ENCODE data around the gene S100A3.
"Not testable (repeated sequence)": the region's sequence is repeated elsewhere in the genome, so short reads cannot be mapped to it uniquely, and the experiment has no call there.

The S100A3 gene

GRCh38 chr1:153586347-153586746 lies 37.3 kb upstream of the S100A3 start:
- Histone ChIP-seq H2BK120ac (ENCODE audit: low read depth, low read length) (no peak overlapping the region), H3K9ac (ENCODE audit: low read length) (no peak overlapping the region), H3K14ac (ENCODE audit: low read length in 2 of 2) (no peak overlapping the region), H4K8ac (ENCODE audit: low read length) (no peak overlapping the region), H3K9me3 (ENCODE audit: control insufficient read depth, low read length) (no peaks in the 10 kb centered on the region), H2BK15ac (ENCODE audit: low read depth, poor library complexity, severe bottlenecking) (no peak overlapping the region), H2BK5ac (ENCODE audit: low read depth, low read length, poor library complexity, severe bottlenecking) (no peak overlapping the region), H3K4me2 (ENCODE audit: low read length, poor library complexity, severe bottlenecking) (no peak overlapping the region), H2AFZ (ENCODE audit: low read depth, low read length) (no peak overlapping the region), H4K91ac (ENCODE audit: low read length) (no peak overlapping the region), H3K18ac (ENCODE audit: low read depth in 1 of 2, low read length in 2 of 2) (no peak overlapping the region), H3K79me1 (replicated peaks; ENCODE audit: low read length, poor library complexity, severe bottlenecking) (no peaks in the 10 kb centered on the region), H3K27ac (ENCODE audit: low read length, poor library complexity, severe bottlenecking) (no peak overlapping the region), H3K4me3 (ENCODE audit: insufficient read depth in 1 of 2, low read depth in 1 of 2, low read length in 2 of 2) (no peak overlapping the region), H2BK12ac (ENCODE audit: low read length in 2 of 2) (no peak overlapping the region), H3K23ac (ENCODE audit: low read length in 2 of 2) (no peak overlapping the region), H3K36me3 (ENCODE audit: control insufficient read depth in 1 of 2, insufficient read depth in 2 of 2, low read depth in 1 of 2, low read length in 2 of 2) (no peaks in the 10 kb centered on the region), H3K4ac (ENCODE audit: low read depth in 1 of 2, low read length in 2 of 2) (no peak overlapping the region), H3K27me3 (ENCODE audit: control insufficient read depth in 1 of 2, insufficient read depth in 1 of 2, low read length in 2 of 2) (no peaks in the 10 kb centered on the region), H3K4me1 (ENCODE audit: control insufficient read depth, insufficient read depth, low read depth, low read length) (no peaks in the 10 kb centered on the region), H2AK5ac (ENCODE audit: low read length, severe bottlenecking) (no peak overlapping the region)
- 67% methylated on average over 1 of the region's 1 CpG for WGBS
- DNase-seq, result no peak

- no peak overlapping the region for H3K4me3 ChIP-seq (ENCODE audit: insufficient read depth in 1 of 2, low read depth in 1 of 2, low read length in 2 of 2)
- no peaks in the 10 kb centered on the region for H3K79me1 ChIP-seq (replicated peaks; ENCODE audit: low read length, poor library complexity, severe bottlenecking)
- no peaks in the 10 kb centered on the region for H3K27me3 ChIP-seq (ENCODE audit: control insufficient read depth in 1 of 2, insufficient read depth in 1 of 2, low read length in 2 of 2)
- no peak overlapping the region for H3K14ac ChIP-seq (ENCODE audit: low read length in 2 of 2)
- H2BK15ac ChIP-seq (ENCODE audit: low read depth, poor library complexity, severe bottlenecking), result no peak overlapping the region
- 92% methylated on average over 1 of the region's 1 CpG for WGBS
- no peak overlapping the region for H2BK5ac ChIP-seq (ENCODE audit: low read depth, low read length, poor library complexity, severe bottlenecking)
- no peak overlapping the region for H4K91ac ChIP-seq (ENCODE audit: low read length)
- no peak overlapping the region for H3K27ac ChIP-seq (ENCODE audit: low read length, poor library complexity, severe bottlenecking)
- H2BK12ac ChIP-seq (ENCODE audit: low read length in 2 of 2), result no peak overlapping the region
- H3K9me3 ChIP-seq (ENCODE audit: control insufficient read depth, low read length), result no peaks in the 10 kb centered on the region
- H3K9ac ChIP-seq (ENCODE audit: low read length), result no peak overlapping the region
- H3K4ac ChIP-seq (ENCODE audit: low read depth in 1 of 2, low read length in 2 of 2), result no peak overlapping the region
- H3K36me3 ChIP-seq (ENCODE audit: control insufficient read depth in 1 of 2, insufficient read depth in 2 of 2, low read depth in 1 of 2, low read length in 2 of 2), result no peaks in the 10 kb centered on the region
- H2AK5ac ChIP-seq (ENCODE audit: low read length, severe bottlenecking), result no peak overlapping the region
- H3K23ac ChIP-seq (ENCODE audit: low read length in 2 of 2), result no peak overlapping the region
- H3K4me2 ChIP-seq (ENCODE audit: low read length, poor library complexity, severe bottlenecking), result no peak overlapping the region
- DNase-seq, result no peak
- no peaks in the 10 kb centered on the region for H3K4me1 ChIP-seq (ENCODE audit: control insufficient read depth, insufficient read depth, low read depth, low read length)
- H2AFZ ChIP-seq (ENCODE audit: low read depth, low read length), result no peak overlapping the region
- no peak overlapping the region for H2BK120ac ChIP-seq (ENCODE audit: low read depth, low read length)
- H3K18ac ChIP-seq (ENCODE audit: low read depth in 1 of 2, low read length in 2 of 2), result no peak overlapping the region
- no peak overlapping the region for H4K8ac ChIP-seq (ENCODE audit: low read length)
These were observed 35.9 kb upstream of the S100A3 start for GRCh38 chr1:153585006-153585405.

- H2AFZ ChIP-seq (ENCODE audit: low read depth, low read length), result no peak overlapping the region
- no peak overlapping the region for H3K4me3 ChIP-seq (ENCODE audit: insufficient read depth in 1 of 2, low read depth in 1 of 2, low read length in 2 of 2)
- no peak overlapping the region for H2BK12ac ChIP-seq (ENCODE audit: low read length in 2 of 2)
- no peak overlapping the region for H3K27ac ChIP-seq (ENCODE audit: low read length, poor library complexity, severe bottlenecking)
- H2AK5ac ChIP-seq (ENCODE audit: low read length, severe bottlenecking), result no peak overlapping the region
- 85% methylated on average over 2 of the region's 2 CpGs for WGBS
- H3K4me2 ChIP-seq (ENCODE audit: low read length, poor library complexity, severe bottlenecking), result no peak overlapping the region
- no peak overlapping the region for H3K23ac ChIP-seq (ENCODE audit: low read length in 2 of 2)
- H4K8ac ChIP-seq (ENCODE audit: low read length), result no peak overlapping the region
- H2BK120ac ChIP-seq (ENCODE audit: low read depth, low read length), result no peak overlapping the region
- no peak overlapping the region for H3K9ac ChIP-seq (ENCODE audit: low read length)
- no peak overlapping the region for H3K4ac ChIP-seq (ENCODE audit: low read depth in 1 of 2, low read length in 2 of 2)
- no peaks in the 10 kb centered on the region for H3K36me3 ChIP-seq (ENCODE audit: control insufficient read depth in 1 of 2, insufficient read depth in 2 of 2, low read depth in 1 of 2, low read length in 2 of 2)
- H2BK5ac ChIP-seq (ENCODE audit: low read depth, low read length, poor library complexity, severe bottlenecking), result no peak overlapping the region
- H3K9me3 ChIP-seq (ENCODE audit: control insufficient read depth, low read length), result no peaks in the 10 kb centered on the region
- H3K4me1 ChIP-seq (ENCODE audit: control insufficient read depth, insufficient read depth, low read depth, low read length), result peaks cover under 1% of the 10 kb centered on the region
- H2BK15ac ChIP-seq (ENCODE audit: low read depth, poor library complexity, severe bottlenecking), result no peak overlapping the region
- H3K79me1 ChIP-seq (replicated peaks; ENCODE audit: low read length, poor library complexity, severe bottlenecking), result no peaks in the 10 kb centered on the region
- DNase-seq, result no peak
- no peak overlapping the region for H4K91ac ChIP-seq (ENCODE audit: low read length)
- H3K18ac ChIP-seq (ENCODE audit: low read depth in 1 of 2, low read length in 2 of 2), result no peak overlapping the region
- H3K27me3 ChIP-seq (ENCODE audit: control insufficient read depth in 1 of 2, insufficient read depth in 1 of 2, low read length in 2 of 2), result no peaks in the 10 kb centered on the region
- no peak overlapping the region for H3K14ac ChIP-seq (ENCODE audit: low read length in 2 of 2)
These were observed 34.9 kb upstream of the S100A3 start for GRCh38 chr1:153583976-153584375.

- not testable (repeated sequence) for H3K14ac ChIP-seq (ENCODE audit: low read length in 2 of 2); H3K4me2 ChIP-seq (ENCODE audit: low read length, poor library complexity, severe bottlenecking); H3K79me1 ChIP-seq (replicated peaks; ENCODE audit: low read length, poor library complexity, severe bottlenecking); H2BK120ac ChIP-seq (ENCODE audit: low read depth, low read length); H3K27ac ChIP-seq (ENCODE audit: low read length, poor library complexity, severe bottlenecking); H4K8ac ChIP-seq (ENCODE audit: low read length); H2BK12ac ChIP-seq (ENCODE audit: low read length in 2 of 2); H3K27me3 ChIP-seq (ENCODE audit: control insufficient read depth in 1 of 2, insufficient read depth in 1 of 2, low read length in 2 of 2); H3K18ac ChIP-seq (ENCODE audit: low read depth in 1 of 2, low read length in 2 of 2); H3K4me3 ChIP-seq (ENCODE audit: insufficient read depth in 1 of 2, low read depth in 1 of 2, low read length in 2 of 2); H4K91ac ChIP-seq (ENCODE audit: low read length); H2BK15ac ChIP-seq (ENCODE audit: low read depth, poor library complexity, severe bottlenecking); DNase-seq; H2AFZ ChIP-seq (ENCODE audit: low read depth, low read length); H3K4me1 ChIP-seq (ENCODE audit: control insufficient read depth, insufficient read depth, low read depth, low read length); H3K36me3 ChIP-seq (ENCODE audit: control insufficient read depth in 1 of 2, insufficient read depth in 2 of 2, low read depth in 1 of 2, low read length in 2 of 2); H2BK5ac ChIP-seq (ENCODE audit: low read depth, low read length, poor library complexity, severe bottlenecking); H3K9ac ChIP-seq (ENCODE audit: low read length); H3K9me3 ChIP-seq (ENCODE audit: control insufficient read depth, low read length); H3K4ac ChIP-seq (ENCODE audit: low read depth in 1 of 2, low read length in 2 of 2); H3K23ac ChIP-seq (ENCODE audit: low read length in 2 of 2); H2AK5ac ChIP-seq (ENCODE audit: low read length, severe bottlenecking)
- 67% methylated on average over 1 of the region's 3 CpGs for WGBS
These were observed 34.5 kb upstream of the S100A3 start for GRCh38 chr1:153583514-153583913.

Data from mesenchymal stem cell (in vitro differentiated cells and primary cell).